A673 (cell line): Measurements from ENCODE around the gene PDE4B.

Source experiments
- CTCF ChIP-seq: fragments of 300-800, 200-600 bp; sonication (generic); conservative IDR thresholded peaks from 2 replicates; pipeline ENCODE4 v1.5.1; 2017; ENCODE audit warnings: low read depth, mild to moderate bottlenecking, antibody characterized with exemption, low read length, moderate library complexity, mixed read lengths
- EZH2 ChIP-seq: fragments of 200-600 bp; sonication (generic); IDR thresholded peaks from 2 replicates; pipeline ENCODE4 v1.6.1; 2017; ENCODE audit warnings: borderline replicate concordance, low read depth, mild to moderate bottlenecking, mixed read lengths, antibody characterized with exemption, low read length; ENCODE audit not compliant: poor library complexity, severe bottlenecking

- TF ChIP-seq CTCF (no peak), EZH2 (no peak)
Observed at GRCh38 chr1:66370462-66370971, 577.8 kb downstream of the PDE4B start.
